HepG2 (cell line): ENCODE data around the gene ACACB. TPM values are rescaled to one million over a fixed set of nuclear protein-coding genes. Genes with fewer than 3 reads are reported as not detected.
A peak's percentile ranks its signal among the peaks of the same experiment; 100 is the strongest.

ENCODE experiments used
- ATAC-seq: fragments of 200-7000 bp; cut with Tn5 transposase; 3 replicates; pipeline ENCODE4 v1.9.1; 2020; ENCODE audit warnings: mild to moderate bottlenecking, moderate library complexity
- BruUV-seq: library from RNA; stranded (reverse); fragments of 400-500 nt; replicated peaks from 2 replicates; lab custom pipeline; 2021; lab: Mats Ljungman, UMichigan
- CTCF ChIA-PET: fragments of 300-600 bp; formaldehyde crosslinking; extraction: SDS; loops from one replicate; lab custom pipeline; 2021; ENCODE audit warnings: low total read pairs, inconsistent platforms, low intra/inter-chr PET ratio; lab: Yijun Ruan, JAX
- POLR2A ChIA-PET: fragments of 350-600 bp; sonication (Branson Sonifier 250); formaldehyde crosslinking; loops from one replicate; lab custom pipeline; 2020; ENCODE audit warnings: antibody characterized with exemption, inconsistent platforms; lab: Yijun Ruan, JAX
- DNase-seq: peaks from one replicate; pipeline ENCODE4 v3.0.0-alpha.2; 2015; ENCODE audit warnings: low spot score
- FAIRE-seq: peaks from 3 replicates; lab custom pipeline; 2011; peaks lifted over from hg19 to GRCh38; lab: Jason Lieb, UNC
- H2AFZ ChIP-seq: one replicate; pipeline ENCODE4 v1.6.1; 2011; ENCODE audit warnings: low read length, inconsistent platforms
- H3K27ac ChIP-seq: fragments of 300-600 bp; 3 replicates; pipeline ENCODE4 v1.8.0; 2011; ENCODE audit warnings: mixed run types, mild to moderate bottlenecking, mixed read lengths, low read length, inconsistent platforms; ENCODE audit not compliant: insufficient read depth; ENCODE audit errors: extremely low read length
- H3K27me3 ChIP-seq, 2 experiments: fragments of 200-600 bp in 1 of 2; 2 replicates in 1 of 2; 3 replicates in 1 of 2; pipeline versions ENCODE4 v1.6.0 to v1.8.0; 2011; ENCODE audit warnings: low read length in 2 of 2, mild to moderate bottlenecking in 2 of 2, moderate library complexity in 2 of 2, inconsistent platforms in 1 of 2; ENCODE audit not compliant: insufficient read depth in 2 of 2, control insufficient read depth in 1 of 2
- H3K36me3 ChIP-seq, 2 experiments: fragments of 200-600 bp in 1 of 2; replicated peaks in 1 of 2; 2 replicates in 1 of 2; 3 replicates in 1 of 2; pipeline versions ENCODE4 v1.5.1 to v1.8.0; 2011; ENCODE audit warnings: low read length in 2 of 2, inconsistent platforms in 1 of 2; ENCODE audit not compliant: insufficient read depth in 2 of 2, control insufficient read depth in 1 of 2
- H3K4me1 ChIP-seq: 2 replicates; pipeline ENCODE4 v1.5.1; 2012; ENCODE audit warnings: low read length, inconsistent platforms; ENCODE audit not compliant: insufficient read depth
- H3K4me2 ChIP-seq: 2 replicates; pipeline ENCODE4 v1.6.0; 2011; ENCODE audit warnings: low read depth, low read length, inconsistent platforms
- H3K4me3 ChIP-seq, 3 experiments: fragments of 200-600 bp in 1 of 3; sonication (generic), shearing (Covaris generic) in 1 of 3; replicated peaks in 1 of 3; 2 replicates each; pipeline ENCODE4 v1.5.1; 2011 to 2016; ENCODE audit warnings: low read length in 3 of 3, inconsistent platforms in 2 of 3, low read depth in 2 of 3, mild to moderate bottlenecking in 2 of 3, control low read depth in 1 of 3, mixed read lengths in 1 of 3; ENCODE audit not compliant: insufficient read depth in 1 of 3
- H3K79me2 ChIP-seq: one replicate; pipeline ENCODE4 v1.6.1; 2011; ENCODE audit warnings: low read length, inconsistent platforms; ENCODE audit not compliant: insufficient read depth
- H3K9ac ChIP-seq: 2 replicates; pipeline ENCODE4 v1.6.0; 2011; ENCODE audit warnings: mild to moderate bottlenecking, low read depth, low read length, inconsistent platforms; ENCODE audit not compliant: insufficient read depth
- H3K9me3 ChIP-seq: 2 replicates; pipeline ENCODE4 v1.5.1; 2012; ENCODE audit warnings: mild to moderate bottlenecking, low read length
- H4K20me1 ChIP-seq: 2 replicates; pipeline ENCODE4 v1.6.0; 2011; ENCODE audit warnings: inconsistent platforms, mild to moderate bottlenecking, low read length, moderate library complexity; ENCODE audit not compliant: insufficient read depth
- CAMTA2 ChIP-seq: sonication (generic); formaldehyde crosslinking; IDR thresholded peaks from 2 replicates; pipeline ENCODE4 v1.4.0; 2020; ENCODE audit warnings: mild to moderate bottlenecking, missing genetic modification reagents, borderline replicate concordance
- FOSL2 ChIP-seq: sonication (generic); formaldehyde crosslinking; IDR thresholded peaks from 2 replicates; pipeline ENCODE4 v1.4.0; 2020; ENCODE audit warnings: missing genetic modification reagents
- HNRNPH1 ChIP-seq: fragments of 200-400 bp; formaldehyde crosslinking; optimal IDR thresholded peaks from 2 replicates; pipeline ENCODE3; 2017; ENCODE audit warnings: mild to moderate bottlenecking, low read depth, low read length
- KDM6A ChIP-seq: IDR thresholded peaks from 2 replicates; pipeline ENCODE4 v1.6.1; 2016; ENCODE audit warnings: low read depth
- KLF13 ChIP-seq: sonication (generic); formaldehyde crosslinking; IDR thresholded peaks from 2 replicates; pipeline ENCODE4 v1.4.0; 2020; ENCODE audit warnings: mild to moderate bottlenecking, missing genetic modification reagents
- PLRG1 ChIP-seq: fragments of 450-650 bp; conservative IDR thresholded peaks from 2 replicates; pipeline ENCODE4 v1.6.1; 2016
- SIN3A ChIP-seq: IDR thresholded peaks from 2 replicates; pipeline ENCODE4 v1.6.1; 2011; ENCODE audit warnings: low read depth, mild to moderate bottlenecking, control low read depth, low read length, borderline replicate concordance
- ZFP36 ChIP-seq: fragments of 150-350 bp; IDR thresholded peaks from 2 replicates; pipeline ENCODE4 v1.6.1; 2018; ENCODE audit warnings: borderline replicate concordance, low read length, low read depth; ENCODE audit not compliant: partially characterized antibody
- ZFP41 ChIP-seq: sonication (generic); formaldehyde crosslinking; IDR thresholded peaks from 2 replicates; pipeline ENCODE4 v1.4.0; 2020; ENCODE audit warnings: mild to moderate bottlenecking, missing genetic modification reagents, borderline replicate concordance
- ZFP62 ChIP-seq: sonication (generic); formaldehyde crosslinking; IDR thresholded peaks from 2 replicates; pipeline ENCODE4 v1.4.0; 2020; ENCODE audit warnings: missing genetic modification reagents
- ZNF274 ChIP-seq: sonication (generic); formaldehyde crosslinking; IDR thresholded peaks from 2 replicates; pipeline ENCODE4 v1.5.1; 2020; ENCODE audit warnings: mild to moderate bottlenecking, missing genetic modification reagents
- ZNF660 ChIP-seq: sonication (generic); formaldehyde crosslinking; IDR thresholded peaks from 2 replicates; pipeline ENCODE4 v1.5.1; 2020; ENCODE audit warnings: mild to moderate bottlenecking, low read depth, missing genetic modification reagents, borderline replicate concordance
- ZNF7 ChIP-seq: IDR thresholded peaks from 2 replicates; pipeline ENCODE4 v1.6.1; 2016; ENCODE audit warnings: missing biosample characterization, missing genetic modification reagents
- ZNF768 ChIP-seq: sonication (generic); formaldehyde crosslinking; IDR thresholded peaks from 2 replicates; pipeline ENCODE4 v1.4.0; 2020; ENCODE audit warnings: missing genetic modification reagents
- WGBS: methylation state at CpG from one replicate; pipeline ENCODE4 v1.1.6; 2017; ENCODE audit warnings: low lambda C conversion rate; 5-methylcytosine and 5-hydroxymethylcytosine counted together
- in situ Hi-C: cut with HindIII; loops from 2 replicates; pipeline ENCODE4 v1.10.0; 2017; ENCODE audit warnings: low pct_unique_long_range_greater_than_20kb; ENCODE audit not compliant: extremely low pct_ligation_motif_present
- intact Hi-C: fragments of 100-400 bp; cut with micrococcal nuclease; formaldehyde crosslinking; loops from one replicate; pipeline ENCODE4 v1.10.0; 2022; ENCODE audit not compliant: unreplicated experiment
- polyA plus RNA-seq, 8 experiments: library from polyadenylated mRNA; depleted of rRNA in 3 of 8; stranded (reverse) in 7 of 8; unstranded in 1 of 8; fragments of >200 nt; fragmentation: Illumina TruSeq in 4 of 8; extraction: Trizol in 4 of 8; gene quantifications; 2 replicates each; pipeline versions ENCODE4 v1.2.1 to v1.2.3, GENCODE V29; 2011 to 2016; ENCODE audit warnings: low read depth in 4 of 8, missing spikeins in 1 of 8, mixed read lengths in 1 of 8; ENCODE audit not compliant: insufficient read depth in 1 of 8
- total RNA-seq, 5 experiments: library from RNA; depleted of rRNA; stranded (reverse); fragments of >200 nt; fragmentation: Illumina TruSeq; extraction: Trizol; gene quantifications; 2 replicates each; pipeline ENCODE4 v1.2.3, GENCODE V29; 2016; ENCODE audit warnings: low read depth in 1 of 5
- TF ChIP-seq, protein P1 (sequence below): sonication (generic); formaldehyde crosslinking; conservative IDR thresholded peaks from 2 replicates; pipeline ENCODE4 v1.8.0; 2022; ENCODE audit warnings: mild to moderate bottlenecking, moderate library complexity, missing genetic modification reagents
- TF ChIP-seq, protein P2 (sequence below): sonication (generic); formaldehyde crosslinking; IDR thresholded peaks from 2 replicates; pipeline ENCODE4 v1.5.0; 2020; ENCODE audit warnings: mild to moderate bottlenecking, missing genetic modification reagents, moderate library complexity

Gene ACACB
- total and polyA plus RNA-seq, 2 of the 13 experiments (the other 11 are each of a cell fraction or from before 2014, with no cell fraction given) = 6.2 to 8.6 TPM

- Histone ChIP-seq H3K9me3 (no peaks in the 10 kb centered on the region), H3K4me3 (no peak overlapping the region), H3K4me2 (no peak overlapping the region), H3K36me3 (no peaks in the 10 kb centered on the region), H3K27me3 (peaks cover 0 to 7% of the 10 kb centered on the region in 2 experiments; a peak in 3 of 5 replicates), H2AFZ (no peak overlapping the region), H3K79me2 (no peaks in the 10 kb centered on the region), H3K27ac (no peak overlapping the region)
- in situ Hi-C loops = no loop called here
- 65% methylated on average over 3 of the region's 3 CpGs for WGBS
- intact Hi-C loops = no loop called here
- POLR2A ChIA-PET = no interaction called here
- FAIRE-seq (no peak), DNase-seq (no peak)
- no peak for TF ChIP-seq ZNF660 (CRISPR knock-in tag)
- peak; percentile 61 for TF ChIP-seq ZFP36
- TF ChIP-seq, all 625 proteins: peak for 1
- CTCF ChIA-PET = no interaction called here
- no TSS peak for BruUV-seq
- H3K9ac ChIP-seq = no peak overlapping the region
- no peaks in the 10 kb centered on the region for H4K20me1 ChIP-seq
- ATAC-seq = no peak
- H3K4me1 ChIP-seq = peaks cover 14% of the 10 kb centered on the region
Observed at GRCh38 chr12:109301643-109302168, 185.3 kb downstream of the ACACB start.

- Histone ChIP-seq H3K4me2 (no peak overlapping the region), H3K4me3 (no peak overlapping the region), H3K27ac (no peak overlapping the region), H2AFZ (no peak overlapping the region), H3K4me1 (peaks cover 21% of the 10 kb centered on the region), H3K27me3 (peaks cover 0 to 13% of the 10 kb centered on the region in 2 experiments; a peak in 3 of 5 replicates), H3K9ac (no peak overlapping the region), H3K36me3 (no peaks in the 10 kb centered on the region), H3K79me2 (no peaks in the 10 kb centered on the region), H3K9me3 (no peaks in the 10 kb centered on the region), H4K20me1 (no peaks in the 10 kb centered on the region)
- DNase-seq (no peak), ATAC-seq (no peak), FAIRE-seq (no peak)
- 11% methylated on average over 2 of the region's 2 CpGs for WGBS
- ChIA-PET POLR2A (no interaction called here), CTCF (no interaction called here)
- in situ Hi-C loops (no loop called here), intact Hi-C loops (no loop called here)
- no TSS peak for BruUV-seq
- TF ChIP-seq KDM6A (no peak), ZNF274 (no peak), FOSL2 (CRISPR knock-in tag) (no peak), ZFP36 (peak; percentile 12), ZFP62 (CRISPR knock-in tag) (no peak), ZNF7 (CRISPR knock-in tag) (no peak), CAMTA2 (no peak), SIN3A (no peak), KLF13 (no peak), ZFP41 (no peak), PLRG1 (no peak), ZNF768 (CRISPR knock-in tag) (peak; percentile 86; the same call in 1 of the 2 replicates), HNRNPH1 (no peak)
- TF ChIP-seq, protein P1, sequence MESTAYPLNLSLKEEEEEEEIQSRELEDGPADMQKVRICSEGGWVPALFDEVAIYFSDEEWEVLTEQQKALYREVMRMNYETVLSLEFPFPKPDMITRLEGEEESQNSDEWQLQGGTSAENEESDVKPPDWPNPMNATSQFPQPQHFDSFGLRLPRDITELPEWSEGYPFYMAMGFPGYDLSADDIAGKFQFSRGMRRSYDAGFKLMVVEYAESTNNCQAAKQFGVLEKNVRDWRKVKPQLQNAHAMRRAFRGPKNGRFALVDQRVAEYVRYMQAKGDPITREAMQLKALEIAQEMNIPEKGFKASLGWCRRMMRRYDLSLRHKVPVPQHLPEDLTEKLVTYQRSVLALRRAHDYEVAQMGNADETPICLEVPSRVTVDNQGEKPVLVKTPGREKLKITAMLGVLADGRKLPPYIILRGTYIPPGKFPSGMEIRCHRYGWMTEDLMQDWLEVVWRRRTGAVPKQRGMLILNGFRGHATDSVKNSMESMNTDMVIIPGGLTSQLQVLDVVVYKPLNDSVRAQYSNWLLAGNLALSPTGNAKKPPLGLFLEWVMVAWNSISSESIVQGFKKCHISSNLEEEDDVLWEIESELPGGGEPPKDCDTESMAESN = no peak
- TF ChIP-seq, protein P2, sequence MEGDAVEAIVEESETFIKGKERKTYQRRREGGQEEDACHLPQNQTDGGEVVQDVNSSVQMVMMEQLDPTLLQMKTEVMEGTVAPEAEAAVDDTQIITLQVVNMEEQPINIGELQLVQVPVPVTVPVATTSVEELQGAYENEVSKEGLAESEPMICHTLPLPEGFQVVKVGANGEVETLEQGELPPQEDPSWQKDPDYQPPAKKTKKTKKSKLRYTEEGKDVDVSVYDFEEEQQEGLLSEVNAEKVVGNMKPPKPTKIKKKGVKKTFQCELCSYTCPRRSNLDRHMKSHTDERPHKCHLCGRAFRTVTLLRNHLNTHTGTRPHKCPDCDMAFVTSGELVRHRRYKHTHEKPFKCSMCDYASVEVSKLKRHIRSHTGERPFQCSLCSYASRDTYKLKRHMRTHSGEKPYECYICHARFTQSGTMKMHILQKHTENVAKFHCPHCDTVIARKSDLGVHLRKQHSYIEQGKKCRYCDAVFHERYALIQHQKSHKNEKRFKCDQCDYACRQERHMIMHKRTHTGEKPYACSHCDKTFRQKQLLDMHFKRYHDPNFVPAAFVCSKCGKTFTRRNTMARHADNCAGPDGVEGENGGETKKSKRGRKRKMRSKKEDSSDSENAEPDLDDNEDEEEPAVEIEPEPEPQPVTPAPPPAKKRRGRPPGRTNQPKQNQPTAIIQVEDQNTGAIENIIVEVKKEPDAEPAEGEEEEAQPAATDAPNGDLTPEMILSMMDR = peak; percentile 14; the same call in 1 of the 2 replicates
Observed at GRCh38 chr12:109302358-109302757, 186.0 kb downstream of the ACACB start.
